Measurements from ENCODE around the gene SIN3A.
"Not testable (repeated sequence)": the region's sequence is repeated elsewhere in the genome, so short reads cannot be mapped to it uniquely, and the experiment has no call there.

SIN3A gene

GRCh38 chr15:75333654-75334419 lies 117.7 kb downstream of the SIN3A start:
- not testable (repeated sequence) for DNase-seq

- DNase-seq, result not testable (repeated sequence)
Observed at GRCh38 chr15:75332093-75332492, 119.4 kb downstream of the SIN3A start.

- no peak for DNase-seq
Observed at GRCh38 chr15:75329571-75329970, 121.9 kb downstream of the SIN3A start.

DNA sequence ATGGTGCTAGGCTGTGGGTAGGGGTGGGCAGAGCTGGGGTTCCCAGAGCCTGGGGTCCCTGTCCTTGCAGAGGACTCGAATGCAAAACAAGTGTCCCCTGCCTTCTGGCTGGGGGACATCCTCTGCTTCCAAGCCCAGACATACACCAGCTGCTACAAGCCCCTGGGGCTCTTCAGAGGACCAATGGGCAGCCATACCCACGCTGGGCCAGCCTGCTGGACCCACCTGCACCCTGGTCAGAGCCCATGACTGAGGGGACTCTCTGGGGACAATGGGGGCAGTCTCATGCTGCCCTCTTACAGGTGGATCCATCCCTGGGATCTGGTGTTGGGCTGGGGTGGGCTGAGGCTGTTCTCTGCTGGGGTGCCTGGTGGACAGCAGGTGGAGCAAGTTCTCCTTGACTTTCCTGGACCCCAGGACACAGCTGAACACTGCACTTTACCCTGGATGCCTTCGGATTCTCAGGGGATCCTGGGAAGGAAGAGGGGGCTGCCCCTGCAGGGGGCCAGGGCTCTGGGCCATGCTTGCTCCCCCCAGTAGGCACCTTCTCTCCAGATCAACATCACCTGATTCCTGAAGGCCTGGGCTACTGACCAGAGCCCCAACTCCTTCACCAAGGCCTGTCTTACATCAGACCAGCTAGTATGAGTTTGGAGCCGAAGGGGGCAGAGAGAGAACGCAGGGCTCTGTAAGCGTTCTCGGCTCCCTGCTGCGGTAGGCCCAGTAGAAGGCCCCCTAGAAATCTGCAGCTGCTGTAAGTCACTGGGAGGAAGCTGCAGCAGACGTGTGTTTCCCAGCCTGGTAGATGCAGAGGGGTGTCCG lies 122.8 kb downstream of the SIN3A start:
- DNase-seq, result no peak

DNA sequence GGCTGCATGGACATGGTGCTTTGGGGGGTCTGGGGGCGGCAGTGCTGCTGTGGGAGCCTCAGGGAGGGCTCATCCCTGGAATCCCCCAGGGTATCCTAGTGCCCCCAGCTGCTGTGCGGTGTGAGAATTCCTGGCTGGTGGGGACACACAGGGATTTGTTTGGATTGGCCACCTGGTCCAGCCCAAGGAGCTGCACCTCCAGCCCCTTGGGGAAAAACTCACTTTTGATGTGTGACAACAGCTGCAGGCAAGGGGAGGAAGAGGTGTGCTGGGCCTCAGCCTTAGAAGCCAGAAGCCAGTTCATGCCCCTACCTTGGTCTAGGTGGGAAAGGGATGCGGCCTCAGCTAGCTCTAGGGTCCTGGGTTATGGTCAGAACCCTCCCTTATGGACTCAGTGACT lies 124.0 kb downstream of the SIN3A start:
- no peak for DNase-seq

GRCh38 chr15:75327005-75327404 lies 124.5 kb downstream of the SIN3A start:
- DNase-seq, result no peak

GRCh38 chr15:75325922-75326321 lies 125.6 kb downstream of the SIN3A start:
- no peak for DNase-seq

GRCh38 chr15:75321711-75322110 lies 129.8 kb downstream of the SIN3A start:
- DNase-seq, result no peak
